ENCODE results near the gene CAB39L.
"Not testable (repeated sequence)": the region's sequence is repeated elsewhere in the genome, so short reads cannot be mapped to it uniquely, and the experiment has no call there.

Gene CAB39L

DNA sequence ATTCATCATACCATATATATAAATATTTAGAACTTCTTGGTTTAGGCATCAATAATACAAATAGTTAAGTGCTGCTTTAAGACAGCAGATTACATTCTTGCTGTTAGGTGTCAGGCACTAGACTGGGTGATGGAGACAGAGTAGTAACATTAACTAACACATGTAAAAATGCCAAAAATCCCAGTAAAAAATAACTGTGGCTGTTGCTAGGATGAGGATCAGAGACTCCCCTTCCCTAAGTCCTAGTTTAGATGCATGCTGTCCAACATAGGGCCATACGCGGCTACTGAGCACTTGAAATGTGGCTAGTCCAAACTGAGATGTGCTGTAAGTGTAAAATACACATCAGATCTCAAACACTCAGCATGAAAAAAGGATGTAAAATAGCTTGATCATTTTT, 101.4 kb downstream of the CAB39L start:
- DNase-seq = no peak

DNA sequence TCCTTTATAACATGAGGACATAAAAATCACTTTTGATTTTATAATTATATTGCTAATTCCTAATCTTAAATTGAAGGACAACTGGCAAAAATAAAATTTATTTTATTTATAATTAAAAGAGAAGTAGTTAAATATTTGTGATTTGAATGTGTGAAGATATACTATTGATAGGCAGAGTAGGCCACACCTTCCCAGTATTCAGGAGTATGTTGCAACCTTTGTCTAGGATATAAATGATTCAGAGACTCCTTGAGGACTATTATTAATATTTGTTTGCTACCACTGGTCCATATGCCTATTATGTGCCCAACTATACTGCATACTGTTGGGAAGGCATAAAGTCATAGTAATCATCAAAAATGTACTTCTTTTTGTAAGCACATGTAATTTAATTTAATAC, 101.9 kb downstream of the CAB39L start:
- DNase-seq = no peak

DNA sequence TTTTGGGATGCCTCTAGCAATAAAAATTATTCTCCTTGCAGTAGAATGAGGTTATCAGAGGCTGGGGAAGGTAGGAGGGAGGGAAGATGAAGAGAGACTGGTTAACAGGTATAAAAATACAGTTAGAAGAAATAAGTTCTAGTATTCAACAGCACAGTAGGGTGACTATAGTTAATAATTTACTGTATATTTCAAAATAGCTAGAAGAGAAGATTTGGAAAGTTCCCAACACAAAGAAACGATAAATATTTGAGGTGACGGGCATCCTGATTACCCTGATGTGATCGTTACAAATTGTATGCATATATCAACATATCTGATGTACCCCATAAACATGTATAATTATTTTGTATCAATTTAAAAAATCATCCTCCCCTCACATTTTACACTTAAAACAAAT, 102.3 kb downstream of the CAB39L start:
- DNase-seq = no peak

DNA sequence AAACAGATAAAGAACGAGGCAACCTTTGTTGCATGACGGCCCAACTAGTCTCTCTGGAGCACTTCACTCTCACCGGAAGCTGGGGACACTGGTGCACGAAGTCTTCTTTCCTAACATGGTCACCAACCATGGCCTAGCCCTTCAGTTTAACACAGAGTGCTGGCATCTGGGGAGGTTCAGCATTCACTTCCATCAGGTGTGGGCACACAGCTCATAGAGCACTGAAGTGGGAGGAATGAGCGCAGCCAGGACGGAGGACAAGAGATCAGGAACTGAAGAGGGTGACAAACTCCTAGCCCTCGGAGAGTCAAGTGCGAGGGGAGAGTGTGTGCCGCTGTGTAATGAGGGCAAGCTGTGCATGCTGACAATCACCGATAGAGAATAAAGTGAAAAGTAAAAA, 103.7 kb downstream of the CAB39L start:
- no peak for DNase-seq

DNA sequence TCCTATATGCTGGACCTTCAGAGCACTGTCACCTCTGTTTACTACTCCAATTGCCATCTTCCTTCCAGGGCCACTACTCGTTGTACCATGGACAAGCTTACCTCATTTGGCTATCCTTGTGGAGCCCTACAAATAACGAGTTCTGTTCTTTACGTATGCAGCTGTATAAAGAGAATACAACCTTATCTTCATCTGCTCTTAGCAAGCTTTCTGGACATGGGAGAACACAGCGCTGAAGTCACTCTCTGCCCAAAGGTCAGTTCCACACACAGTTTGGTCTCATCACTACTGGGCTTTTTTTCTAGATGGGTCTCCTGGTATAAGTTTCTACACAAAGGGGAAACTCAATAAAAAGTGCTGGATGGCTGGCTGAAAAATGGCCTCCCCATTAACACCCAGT, 107.2 kb downstream of the CAB39L start:
- no peak for DNase-seq

DNA sequence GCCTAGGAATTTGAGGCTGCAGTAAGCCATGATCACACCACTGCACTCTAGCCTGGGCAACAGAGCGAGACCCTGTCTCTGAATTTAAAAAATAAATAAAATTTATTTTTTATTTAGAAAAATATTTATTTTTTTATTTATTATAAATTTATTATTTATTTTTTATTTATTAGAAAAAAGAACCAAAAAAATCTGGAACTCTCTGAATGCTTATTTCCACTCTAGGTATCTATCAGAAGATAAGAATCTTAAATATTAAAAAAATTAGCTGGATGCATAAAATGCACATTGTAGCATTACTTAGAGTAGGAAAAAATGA, 113.4 kb downstream of the CAB39L start:
- no peak for DNase-seq

DNA sequence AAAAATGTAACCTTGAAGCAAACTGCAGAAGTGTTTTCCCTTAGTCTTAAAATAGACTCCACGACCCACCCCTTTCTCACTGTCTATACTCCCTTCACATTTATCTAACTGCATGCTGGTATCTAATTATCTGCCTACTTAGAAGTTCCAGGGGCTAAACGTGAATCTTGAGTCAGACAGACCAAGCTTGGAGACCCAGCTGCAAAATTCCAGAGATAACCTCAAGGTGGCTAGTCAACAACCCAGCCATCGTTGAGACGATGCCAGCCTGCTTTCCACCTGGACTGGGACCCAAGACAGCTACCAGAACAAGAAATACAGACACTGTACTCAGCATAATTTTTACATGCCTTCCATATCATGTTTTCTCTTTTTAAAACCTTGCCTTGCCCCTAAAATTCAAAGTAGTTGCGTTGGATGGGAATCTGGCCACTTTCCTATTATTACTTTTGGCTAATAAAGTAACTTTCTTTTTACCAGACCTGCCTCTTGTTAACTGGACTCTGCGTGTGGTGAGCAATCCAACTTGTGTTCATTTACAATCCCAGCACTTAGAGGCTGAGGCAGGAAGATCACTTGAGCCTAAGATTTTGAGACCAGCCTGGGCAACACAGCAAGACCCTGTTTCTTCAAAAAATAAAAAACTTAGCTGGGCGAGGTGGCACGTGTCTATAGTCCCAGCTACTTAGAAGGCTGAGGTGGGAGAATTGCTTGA, 113.9 kb downstream of the CAB39L start:
- DNase-seq = no peak

DNA sequence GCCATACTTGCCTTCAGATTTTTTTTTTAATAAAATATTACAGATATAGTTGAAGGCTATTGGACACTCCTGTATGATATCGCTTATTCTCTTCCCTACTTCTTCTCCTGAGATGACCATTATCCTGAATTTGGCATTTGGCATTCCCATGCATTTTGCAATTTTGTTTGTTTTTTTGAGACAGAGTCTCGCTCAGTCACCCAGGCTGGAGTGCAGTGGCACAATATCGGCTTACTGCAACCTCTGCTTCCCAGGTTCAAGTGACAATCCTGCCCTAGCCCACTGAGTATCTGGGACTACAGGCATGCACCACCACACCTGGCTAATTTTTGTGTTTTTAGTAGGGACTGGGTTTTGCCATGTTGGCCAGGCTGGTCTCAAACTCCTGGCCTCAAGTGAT, 116.7 kb downstream of the CAB39L start:
- not testable (repeated sequence) for DNase-seq

DNA sequence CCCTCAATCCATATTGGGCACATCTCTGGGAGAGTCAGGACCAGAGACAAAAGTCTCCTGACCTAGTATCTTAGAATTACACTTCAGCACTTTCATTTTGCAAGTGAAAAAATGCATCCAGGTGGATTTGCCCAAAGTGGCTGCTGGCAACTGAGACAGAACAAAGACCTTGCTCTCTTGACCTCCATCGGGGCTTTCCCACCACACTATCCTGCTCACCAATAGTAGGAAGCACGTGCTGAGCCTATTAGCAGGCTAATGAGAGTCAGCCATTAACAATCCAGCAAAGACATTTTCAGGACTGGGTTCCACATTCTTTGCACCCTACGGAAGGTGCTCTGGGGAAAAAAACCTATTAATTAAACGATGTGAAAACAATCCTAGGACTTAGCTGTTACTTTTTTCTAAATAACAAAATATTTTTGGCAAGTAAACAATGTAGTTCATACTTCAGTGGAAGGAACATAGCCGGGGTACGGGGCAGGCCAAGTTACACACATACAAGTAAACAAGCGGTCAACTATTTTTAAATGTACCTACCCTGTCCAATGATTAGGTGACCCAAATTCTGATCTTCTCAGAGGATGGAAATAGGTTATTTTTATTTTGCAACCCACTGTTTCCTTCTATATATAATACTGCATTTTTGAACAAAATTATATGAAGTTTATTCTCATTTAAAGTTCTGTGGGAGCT, 117.5 kb downstream of the CAB39L start:
- DNase-seq = no peak

DNA sequence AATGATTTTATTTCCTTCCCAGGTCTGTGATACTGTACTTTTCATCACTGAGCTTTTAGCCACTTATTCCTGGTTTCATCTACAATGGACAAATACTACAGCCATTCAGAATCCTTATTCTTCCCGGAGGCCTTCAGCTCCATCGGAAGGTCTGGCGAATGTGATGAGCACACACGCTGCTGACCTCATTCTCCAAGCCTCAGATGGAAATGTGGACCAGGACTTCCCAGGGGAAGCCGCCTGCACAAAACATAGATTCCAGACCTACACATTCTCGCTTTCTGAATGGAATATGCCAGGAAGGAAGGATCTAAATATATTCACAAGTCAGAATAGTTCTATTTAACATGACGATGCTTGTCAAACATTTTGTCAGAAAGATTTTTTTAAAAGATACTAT, 120.5 kb downstream of the CAB39L start:
- no peak for DNase-seq

DNA sequence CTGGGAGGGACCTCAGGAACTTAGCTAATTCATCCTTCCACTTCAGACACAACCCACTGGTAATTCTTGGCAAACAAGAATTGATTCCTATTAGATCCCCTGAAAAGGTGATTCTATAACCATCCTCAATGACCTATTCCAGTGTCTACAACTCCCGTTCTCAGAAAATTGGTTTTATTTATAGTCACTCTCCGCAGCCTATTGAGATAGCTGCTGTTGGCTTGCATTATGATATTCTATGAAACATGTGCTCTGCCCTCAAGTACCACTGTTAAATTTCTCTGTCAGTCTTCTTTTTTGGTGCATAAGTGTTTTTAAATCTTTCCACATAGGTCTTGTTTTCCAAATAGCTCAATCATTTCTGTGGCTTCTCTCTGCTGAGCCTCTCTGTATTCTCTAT, 121.2 kb downstream of the CAB39L start:
- DNase-seq = no peak

DNA sequence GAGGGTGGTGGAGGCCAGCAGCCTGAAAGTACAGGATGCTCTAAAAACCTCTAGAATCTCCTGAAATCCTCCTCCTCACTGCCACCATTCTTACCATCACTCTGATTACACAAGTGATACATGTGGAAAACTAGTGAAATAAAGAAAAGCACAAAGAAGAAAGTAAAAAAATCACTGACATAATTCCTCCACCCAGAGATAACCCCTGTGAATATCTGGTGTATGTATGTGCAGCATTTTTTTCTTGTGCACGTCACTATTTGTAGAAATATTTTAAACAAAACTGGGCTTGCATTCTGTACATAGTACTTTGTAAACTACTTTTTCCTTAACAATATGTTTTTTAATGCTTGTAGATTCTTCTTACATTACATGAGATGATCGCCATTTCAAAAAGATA, 122.9 kb downstream of the CAB39L start:
- DNase-seq = no peak

DNA sequence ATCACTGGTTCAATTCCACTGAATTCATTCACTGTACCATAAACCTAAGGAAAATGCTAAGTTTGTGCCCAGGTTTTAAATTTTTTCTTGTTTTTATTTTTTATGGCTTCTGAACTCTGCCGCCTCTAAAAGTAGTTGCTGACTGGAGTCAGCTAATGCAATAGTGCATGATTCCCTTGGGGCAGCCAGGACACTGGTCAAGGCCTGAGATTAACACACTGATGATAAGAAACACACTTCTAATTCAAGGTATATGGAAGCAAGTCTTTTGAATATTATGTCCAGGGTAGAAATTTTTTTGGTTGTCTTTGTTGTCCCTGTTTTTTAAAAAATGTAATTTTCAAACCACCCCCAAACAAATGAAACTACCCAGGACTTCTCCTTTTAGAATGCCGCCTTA, 123.9 kb downstream of the CAB39L start:
- DNase-seq = no peak

DNA sequence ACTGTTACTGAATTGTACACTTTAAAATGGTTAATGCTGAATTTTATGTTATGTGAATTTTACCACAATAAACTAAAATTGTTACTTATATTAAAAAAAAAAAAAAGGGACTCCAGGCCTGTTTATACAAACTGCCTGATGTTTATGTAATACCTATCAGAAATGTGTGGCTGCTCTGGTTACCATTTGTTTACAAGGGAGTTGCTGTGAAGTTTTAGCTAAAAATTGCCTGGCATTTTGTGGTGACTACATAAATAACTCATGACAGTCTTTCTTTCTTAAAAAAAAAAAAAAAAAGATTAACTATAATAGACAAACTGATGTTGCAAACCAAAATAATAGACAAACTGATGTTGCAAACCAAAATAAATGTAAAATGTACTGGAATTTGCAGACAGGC, 124.3 kb downstream of the CAB39L start:
- no peak for DNase-seq

DNA sequence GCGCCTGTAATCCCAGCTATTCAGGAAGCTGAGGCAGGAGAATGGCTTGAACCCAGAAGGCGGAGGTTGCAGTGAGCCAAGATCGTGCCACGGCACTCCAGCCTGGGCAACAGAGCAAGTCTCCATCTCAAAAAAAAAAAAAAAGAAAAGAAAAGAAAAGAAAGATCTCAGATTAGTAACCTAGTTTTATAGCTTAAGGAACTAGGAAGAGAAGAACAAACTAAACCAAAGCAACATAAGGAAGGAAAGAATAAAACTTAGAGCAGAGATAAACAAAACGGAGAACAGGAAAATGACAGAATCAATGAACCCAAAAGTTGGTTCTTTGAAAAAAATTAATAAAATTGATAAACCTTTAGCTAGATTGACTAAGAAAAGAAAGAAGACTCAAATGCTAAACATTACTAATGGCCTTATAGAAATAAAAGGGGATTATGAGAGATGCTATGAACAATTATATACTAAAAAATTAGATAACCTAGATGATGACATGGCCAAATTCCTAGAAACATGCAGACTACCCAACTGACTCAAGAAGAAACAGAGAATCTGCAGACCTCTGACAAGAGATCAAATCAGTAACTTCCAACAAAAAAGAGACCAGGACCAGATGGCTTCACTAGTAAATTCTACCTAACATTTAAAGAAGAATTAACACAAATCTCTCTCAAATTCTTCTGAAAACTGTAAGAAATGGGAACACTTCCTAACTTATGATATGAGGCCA, 127.9 kb downstream of the CAB39L start:
- no peak for DNase-seq

DNA sequence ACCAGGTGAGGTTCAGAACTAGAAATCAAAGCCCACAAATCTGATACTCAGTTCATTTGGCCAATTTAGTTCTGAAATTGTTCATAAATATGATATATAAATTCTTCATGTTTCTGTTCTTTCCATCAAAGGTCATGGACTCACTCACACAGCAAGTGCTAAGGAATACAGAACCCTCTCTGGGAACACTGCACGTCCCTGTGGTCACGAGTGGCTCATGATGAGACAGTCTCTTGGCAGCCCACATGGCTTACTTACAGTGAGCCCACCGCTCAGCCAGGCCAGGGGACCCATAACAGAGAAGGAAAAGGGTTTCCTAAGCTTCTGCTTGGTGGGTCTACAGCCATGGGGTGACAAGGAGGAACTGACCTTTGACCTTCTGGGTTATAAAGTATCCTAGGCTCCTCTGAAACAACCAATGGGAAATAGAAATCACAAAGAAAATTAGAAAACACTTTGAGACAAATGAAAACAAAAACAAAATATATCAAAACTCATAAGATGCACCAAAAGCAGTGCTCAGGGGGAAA, 128.8 kb downstream of the CAB39L start:
- DNase-seq = no peak

DNA sequence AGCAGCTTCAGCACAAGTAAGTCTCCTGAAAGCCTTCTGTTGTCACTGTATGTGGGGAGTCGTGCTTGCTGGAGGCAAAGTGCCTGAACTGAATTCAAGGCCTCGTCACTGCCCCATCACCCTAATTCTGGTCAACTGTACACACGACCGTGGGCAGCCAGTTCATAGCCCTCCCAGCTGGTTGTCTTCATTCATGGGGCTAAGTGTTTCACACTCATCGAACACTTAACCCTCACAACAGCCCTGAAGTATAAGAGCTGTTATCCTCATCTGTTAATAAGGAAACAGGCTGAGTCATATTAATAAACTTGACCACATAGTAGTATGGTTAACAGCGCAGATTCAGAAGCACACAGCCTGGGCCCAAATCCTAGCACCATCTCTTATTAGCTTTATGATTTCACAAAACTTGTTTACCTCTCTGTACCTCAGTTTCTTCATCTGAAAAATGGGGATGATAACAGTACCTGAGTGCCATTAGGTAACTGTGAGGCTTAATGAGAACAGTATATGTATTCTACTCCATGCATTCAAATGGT, 129.5 kb downstream of the CAB39L start:
- DNase-seq = no peak

DNA sequence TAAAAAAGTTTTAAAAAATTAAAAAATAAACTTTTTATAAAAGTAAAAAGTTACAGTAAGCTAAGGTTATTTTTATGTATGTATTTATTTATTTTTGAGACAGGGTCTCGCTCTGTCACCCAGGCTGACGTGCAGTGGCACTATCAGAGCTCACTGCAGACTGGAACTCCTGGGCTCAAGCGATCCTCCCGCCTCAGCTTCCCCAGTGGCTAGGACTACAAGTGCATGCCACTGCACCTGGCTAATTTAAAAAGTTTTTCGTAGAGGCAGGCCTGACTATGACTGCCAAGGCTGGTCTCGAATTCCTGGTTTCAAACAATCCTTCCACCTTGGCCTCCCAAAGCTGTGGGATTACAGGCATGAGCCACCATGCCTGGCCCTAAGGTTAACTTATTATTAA, 132.0 kb downstream of the CAB39L start:
- DNase-seq = no peak

DNA sequence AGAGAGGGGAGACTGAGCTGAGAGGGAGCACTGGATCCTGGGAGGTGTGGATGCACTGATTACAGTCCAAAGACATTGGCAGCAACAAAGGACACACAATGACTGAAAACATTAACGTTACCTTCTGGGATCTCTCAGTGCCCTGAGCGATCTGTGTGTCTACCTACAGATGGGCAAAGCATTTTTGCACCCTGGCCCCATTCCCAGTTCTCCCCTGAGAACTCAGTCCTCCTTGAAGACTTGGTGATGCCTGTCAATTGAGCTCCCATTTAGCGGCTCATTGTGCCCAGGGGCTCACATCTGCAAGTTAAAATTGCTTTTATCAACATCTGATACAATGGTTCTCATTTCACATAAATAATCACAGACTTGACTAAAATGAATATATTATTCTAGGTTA, 133.6 kb downstream of the CAB39L start:
- no peak for DNase-seq

DNA sequence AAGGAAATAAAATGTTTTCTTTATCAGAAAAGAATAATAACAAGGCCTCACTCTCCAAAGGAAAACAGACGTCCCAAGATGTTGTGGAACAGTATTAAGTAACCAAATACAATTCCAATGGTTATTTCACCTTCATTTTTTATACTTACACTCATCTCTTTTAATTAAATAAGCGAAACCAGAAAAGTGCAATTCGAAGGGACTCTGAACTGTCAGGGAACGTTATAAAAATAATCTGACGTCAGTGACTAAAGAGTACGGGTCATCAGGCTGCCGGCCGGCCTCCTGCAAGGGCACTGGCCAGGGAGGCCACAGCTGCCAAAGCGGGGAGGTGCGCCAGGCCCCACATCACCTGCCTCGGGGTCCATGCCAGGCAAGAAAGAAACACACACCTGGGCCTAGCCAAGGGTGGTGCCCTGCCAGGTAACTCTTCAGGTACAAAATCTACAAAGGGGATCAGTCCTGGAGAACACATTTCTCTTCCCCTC, 134.9 kb downstream of the CAB39L start:
- DNase-seq = no peak

DNA sequence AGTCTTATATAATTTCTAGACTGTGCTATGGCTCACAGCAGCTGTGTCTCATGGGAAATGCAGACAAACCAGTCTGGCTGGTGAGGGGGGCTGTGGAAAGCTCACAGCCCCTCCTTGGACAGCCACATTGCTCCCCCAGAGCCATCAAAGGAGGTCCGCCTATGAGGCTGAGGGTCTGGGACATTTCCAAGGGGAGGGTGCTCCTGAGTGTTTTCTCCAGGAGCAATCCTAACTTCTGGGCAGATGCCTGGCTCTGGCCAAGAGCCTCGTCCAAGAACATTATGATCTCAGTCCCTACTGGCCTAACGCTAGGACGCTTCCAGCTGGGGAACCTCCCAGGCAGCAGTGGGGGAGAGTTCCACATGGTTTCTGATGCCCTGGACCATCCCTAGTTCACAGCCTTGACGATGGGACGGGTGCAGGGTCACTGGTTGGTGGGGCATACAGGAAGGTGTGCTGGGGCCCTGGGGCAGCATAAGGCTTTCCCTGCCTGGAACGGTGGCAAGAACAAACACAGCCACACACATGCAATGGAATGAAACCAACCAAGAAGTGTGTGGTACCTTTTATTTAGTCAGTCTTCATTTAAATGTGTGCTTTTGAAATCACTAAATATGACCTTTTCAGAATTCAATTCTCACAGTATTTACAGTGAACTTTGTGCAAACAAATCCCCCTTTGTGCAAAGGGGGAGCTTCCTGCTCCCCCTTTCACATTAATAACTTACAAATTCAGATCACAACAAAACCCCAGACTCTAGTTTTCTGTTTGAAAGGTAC, 135.6 kb downstream of the CAB39L start:
- DNase-seq = no peak

DNA sequence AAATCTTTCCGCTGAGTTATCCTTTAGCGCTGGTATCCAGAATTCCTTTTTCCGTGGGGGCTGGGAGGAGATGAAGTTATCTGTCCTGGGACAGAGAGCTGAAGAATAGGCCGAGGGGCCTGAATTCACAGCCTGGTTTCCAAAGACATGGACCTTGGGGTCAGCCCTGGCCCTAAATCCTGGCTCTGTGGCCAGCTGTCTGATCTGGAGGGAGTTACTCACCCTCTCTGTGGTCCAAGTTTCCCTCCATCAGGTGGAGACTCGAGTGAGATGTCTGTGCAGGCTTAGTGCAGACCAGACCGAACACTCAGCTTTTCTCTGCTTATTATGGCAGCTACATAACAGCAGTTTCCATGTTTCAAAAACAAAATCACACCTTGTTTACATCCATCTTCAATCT, 136.5 kb downstream of the CAB39L start:
- DNase-seq = no peak

All from activated CD4-positive, CD25-positive, alpha-beta regulatory T cell treated with anti-CD3 and anti-CD28 coated beads, Interleukin-2, amount 50 U/mL, for 72 hours (primary cell).